HCT116 (cell line): ENCODE data around the gene RGP1. TPM values are rescaled to one million over a fixed set of nuclear protein-coding genes. Genes with fewer than 3 reads are reported as not detected.

ENCODE experiments used
- ATAC-seq: fragments of 200-7000 bp; cut with Tn5 transposase; 2 replicates; pipeline ENCODE4 v1.9.1; 2020; ENCODE audit warnings: mild to moderate bottlenecking, moderate library complexity
- BruUV-seq: library from RNA; stranded (reverse); fragments of 400-500 nt; replicated peaks from 2 replicates; lab custom pipeline; 2021; lab: Mats Ljungman, UMichigan
- CTCF ChIA-PET: fragments of 300-600 bp; sonication (Branson Sonifier 250); formaldehyde crosslinking; loops from one replicate; lab custom pipeline; 2021; ENCODE audit warnings: antibody characterized with exemption; lab: Charles Lee
- POLR2A ChIA-PET: fragments of 300-600, 350-600 bp; sonication (Branson Sonifier 250); formaldehyde crosslinking; loops from one replicate; lab custom pipeline; 2021; ENCODE audit warnings: antibody characterized with exemption; lab: Charles Lee
- RAD21 ChIA-PET, 2 experiments: fragments of 300-600 bp; sonication (Branson Sonifier 250); formaldehyde crosslinking; loops; one replicate each; lab custom pipeline; 2023; ENCODE audit warnings: low total read pairs in 2 of 2; ENCODE audit not compliant: uncharacterized antibody in 2 of 2, unreplicated experiment in 2 of 2, low non-redundant PET in 1 of 2; lab: Charles Lee
- DNase-seq: peaks from one replicate; pipeline ENCODE4 v3.0.0-alpha.2; 2010; ENCODE audit warnings: low read depth, low spot score
- H2AFZ ChIP-seq: fragments of 200-600 bp; shearing (Covaris generic), sonication (generic); 2 replicates; pipeline ENCODE4 v1.6.1; 2017; ENCODE audit warnings: low read depth, mixed run types, mixed read lengths, antibody characterized with exemption, low read length; ENCODE audit not compliant: poor library complexity, severe bottlenecking
- H3K27ac ChIP-seq: 2 replicates; pipeline ENCODE4 v1.5.1; 2012; ENCODE audit warnings: low read depth, low read length
- H3K27me3 ChIP-seq: fragments of 200-600 bp; sonication (generic); 2 replicates; pipeline ENCODE4 v1.6.1; 2016; ENCODE audit warnings: mixed run types, low read length, mixed read lengths; ENCODE audit not compliant: insufficient read depth
- H3K36me3 ChIP-seq, 2 experiments: fragments of 200-500 bp in 1 of 2; fragments of 200-600 bp in 1 of 2; sonication (Bioruptor generic) in 1 of 2; sonication (generic) in 1 of 2; 2 replicates each; pipeline versions ENCODE4 v1.5.1 to v1.6.1; 2014 to 2016; ENCODE audit warnings: low read length in 2 of 2, inconsistent platforms in 1 of 2, mixed read lengths in 1 of 2, mixed run types in 1 of 2; ENCODE audit not compliant: insufficient read depth in 2 of 2, control insufficient read depth in 1 of 2
- H3K4me1 ChIP-seq, 2 experiments: fragments of 200-600 bp in 1 of 2; sonication (generic) in 1 of 2; 2 replicates each; pipeline versions ENCODE4 v1.5.1 to v1.6.1; 2012 to 2017; ENCODE audit warnings: low read length in 2 of 2, inconsistent platforms in 1 of 2, mild to moderate bottlenecking in 1 of 2, mixed read lengths in 1 of 2, mixed run types in 1 of 2, moderate library complexity in 1 of 2; ENCODE audit not compliant: insufficient read depth in 2 of 2, control insufficient read depth in 1 of 2
- H3K4me2 ChIP-seq: fragments of 200-600 bp; sonication (generic); 2 replicates; pipeline ENCODE4 v1.6.1; 2017; ENCODE audit warnings: mixed run types, low read length, mixed read lengths
- H3K4me3 ChIP-seq, 2 experiments: fragments of 200-600 bp in 1 of 2; sonication (generic) in 1 of 2; replicated peaks in 1 of 2; 2 replicates each; pipeline ENCODE4 v1.5.1; 2011 to 2016; ENCODE audit warnings: low read length in 2 of 2, control low read depth in 1 of 2, low read depth in 1 of 2, mild to moderate bottlenecking in 1 of 2, mixed read lengths in 1 of 2, mixed run types in 1 of 2
- H3K79me2 ChIP-seq: fragments of 200-600 bp; sonication (generic); 2 replicates; pipeline ENCODE4 v1.6.1; 2017; ENCODE audit warnings: mild to moderate bottlenecking, mixed run types, low read length, moderate library complexity, mixed read lengths; ENCODE audit not compliant: insufficient read depth
- H3K9ac ChIP-seq: fragments of 200-600 bp; sonication (generic); 2 replicates; pipeline ENCODE4 v1.6.1; 2016; ENCODE audit warnings: low read length, mixed read lengths
- H3K9me2 ChIP-seq: fragments of 200-600 bp; sonication (generic), shearing (Covaris generic); 2 replicates; pipeline ENCODE4 v1.6.1; 2017; ENCODE audit warnings: mixed run types, mild to moderate bottlenecking, moderate library complexity; ENCODE audit not compliant: insufficient read depth
- H3K9me3 ChIP-seq, 2 experiments: fragments of 200-500 bp in 1 of 2; fragments of 200-600 bp in 1 of 2; sonication (Bioruptor generic) in 1 of 2; sonication (generic) in 1 of 2; 2 replicates each; pipeline ENCODE4 v1.6.1; 2014 to 2017; ENCODE audit warnings: low read length in 2 of 2, mixed read lengths in 2 of 2, inconsistent platforms in 1 of 2, low read depth in 1 of 2, mild to moderate bottlenecking in 1 of 2, mixed run types in 1 of 2, moderate library complexity in 1 of 2; ENCODE audit not compliant: control insufficient read depth in 1 of 2, insufficient read depth in 1 of 2
- H4K20me1 ChIP-seq: fragments of 200-600 bp; sonication (generic), shearing (Covaris generic); 2 replicates; pipeline ENCODE4 v1.6.1; 2017; ENCODE audit warnings: mixed run types, mild to moderate bottlenecking, moderate library complexity; ENCODE audit not compliant: insufficient read depth
- CEBPB ChIP-seq: IDR thresholded peaks from 2 replicates; pipeline ENCODE4 v1.6.1; 2012; ENCODE audit warnings: low read depth
- ELF1 ChIP-seq: IDR thresholded peaks from 2 replicates; pipeline ENCODE4 v1.6.1; 2012; ENCODE audit warnings: low read depth, borderline replicate concordance
- EZH2 ChIP-seq: fragments of 200-600 bp; sonication (generic); IDR thresholded peaks from 2 replicates; pipeline ENCODE4 v1.6.1; 2017; ENCODE audit warnings: antibody characterized with exemption, mixed run types
- FOSL1 ChIP-seq: IDR thresholded peaks from 2 replicates; pipeline ENCODE4 v1.6.1; 2012; ENCODE audit warnings: low read depth
- JUND ChIP-seq: IDR thresholded peaks from 2 replicates; pipeline ENCODE4 v1.6.1; 2012
- MAX ChIP-seq: IDR thresholded peaks from 2 replicates; pipeline ENCODE4 v1.6.1; 2012
- POLR2A ChIP-seq: IDR thresholded peaks from 2 replicates; pipeline ENCODE4 v1.7.0; 2011; ENCODE audit warnings: borderline replicate concordance; ENCODE audit not compliant: insufficient read depth, insufficient read length; ENCODE audit errors: extremely low read depth
- POLR2AphosphoS5 ChIP-seq: IDR thresholded peaks from 2 replicates; pipeline ENCODE4 v1.6.1; 2011; ENCODE audit warnings: mild to moderate bottlenecking, low read depth, low read length, moderate library complexity
- RAD21 ChIP-seq: IDR thresholded peaks from 2 replicates; pipeline ENCODE4 v1.6.1; 2012; ENCODE audit warnings: low read depth, mild to moderate bottlenecking
- REST ChIP-seq: IDR thresholded peaks from 2 replicates; pipeline ENCODE4 v1.6.1; 2012; ENCODE audit warnings: low read depth
- SIN3A ChIP-seq: IDR thresholded peaks from 2 replicates; pipeline ENCODE4 v1.6.1; 2012; ENCODE audit warnings: low read depth
- SP1 ChIP-seq: IDR thresholded peaks from 2 replicates; pipeline ENCODE4 v1.6.1; 2012; ENCODE audit warnings: low read depth
- YY1 ChIP-seq: IDR thresholded peaks from 2 replicates; pipeline ENCODE4 v1.6.1; 2011; ENCODE audit warnings: low read length, low read depth, moderate library complexity, mild to moderate bottlenecking; ENCODE audit not compliant: insufficient replicate concordance; ENCODE audit errors: extremely low read depth
- ZBTB33 ChIP-seq: IDR thresholded peaks from 2 replicates; pipeline ENCODE4 v1.6.1; 2011; ENCODE audit warnings: mild to moderate bottlenecking, low read length, moderate library complexity; ENCODE audit not compliant: insufficient replicate concordance; ENCODE audit errors: extremely low read depth
- ZNF274 ChIP-seq: fragments of 200-500 bp; sonication (Bioruptor generic); IDR thresholded peaks from 2 replicates; pipeline ENCODE4 v1.6.1; 2014; ENCODE audit warnings: mild to moderate bottlenecking, low read depth, low read length, inconsistent platforms
- intact Hi-C: fragments of 100-400 bp; cut with micrococcal nuclease; formaldehyde crosslinking; loops from 2 replicates; pipeline ENCODE4 v1.10.0; 2022
- total RNA-seq: library from RNA; stranded (reverse); gene quantifications from one replicate; pipeline ENCODE4 v1.2.1, GENCODE V29; 2021; ENCODE audit not compliant: unreplicated experiment

Gene RGP1
- total RNA-seq, 1 experiment from 2014 or later: 32.6 TPM

- TF ChIP-seq MAX (no peak), ZBTB33 (no peak), JUND (no peak), RAD21 (no peak), POLR2AphosphoS5 (no peak), EZH2 (no peak), SP1 (no peak), ZNF274 (no peak), REST (no peak), SIN3A (no peak), YY1 (no peak), FOSL1 (no peak), POLR2A (no peak), ELF1 (no peak), CEBPB (no peak)
- intact Hi-C loops: no loop called here
- Histone ChIP-seq H3K4me3 (no peak overlapping the region), H3K9ac (no peak overlapping the region), H3K36me3 (peaks cover 37 to 39% of the 10 kb centered on the region in 2 experiments; a peak in 3 of 4 replicates), H3K9me3 (no peaks in the 10 kb centered on the region), H3K27ac (no peak overlapping the region), H3K9me2 (no peaks in the 10 kb centered on the region), H3K27me3 (no peaks in the 10 kb centered on the region), H3K4me2 (no peak overlapping the region), H4K20me1 (peaks cover 7% of the 10 kb centered on the region; the same call in 1 of the 2 replicates), H2AFZ (no peak overlapping the region), H3K4me1 (peaks cover 21 to 25% of the 10 kb centered on the region in 2 experiments), H3K79me2 (peaks cover 75% of the 10 kb centered on the region)
- ATAC-seq (no peak), DNase-seq (no peak)
- ChIA-PET RAD21 (no interaction called here), POLR2A (no interaction called here), CTCF (no interaction called here)
- no TSS peak for BruUV-seq
Measured at GRCh38 chr9:35745569-35745968, 3.5 kb upstream of the RGP1 start.
